K562 (cell line): ENCODE results near the gene ERMARD. TPM values are rescaled to one million over a fixed set of nuclear protein-coding genes. Genes with fewer than 3 reads are reported as not detected.
A peak's percentile ranks its signal among the peaks of the same experiment; 100 is the strongest.

Source experiments
- ATF2 ChIP-seq: sonication (generic); formaldehyde crosslinking; IDR thresholded peaks from 2 replicates; pipeline ENCODE4 v1.8.1; 2022; ENCODE audit warnings: missing genetic modification reagents
- ATF3 ChIP-seq, 2 experiments: fragments of 450-650 bp in 1 of 2; sonication (generic) in 1 of 2; formaldehyde crosslinking in 1 of 2; IDR thresholded peaks in 1 of 2; conservative IDR thresholded peaks in 1 of 2; 2 replicates each; pipeline versions ENCODE4 v1.6.1 to v1.8.1; 2016 to 2023; ENCODE audit warnings: mild to moderate bottlenecking in 2 of 2, moderate library complexity in 2 of 2, inconsistent platforms in 1 of 2, missing genetic modification reagents in 1 of 2
- CUX1 ChIP-seq: fragments of 200-800 bp; sonication (Bioruptor generic); IDR thresholded peaks from 2 replicates; pipeline ENCODE4 v1.6.1; 2016; ENCODE audit warnings: missing genetic modification characterization, missing compliant biosample characterization
- CXXC5 ChIP-seq: fragments of 250-450 bp; sonication (Bioruptor Pico); IDR thresholded peaks from 2 replicates; pipeline ENCODE4 v1.8.0; 2022; ENCODE audit warnings: inconsistent platforms, mild to moderate bottlenecking, moderate library complexity
- GTF2E2 ChIP-seq: fragments of 200-800 bp; sonication (Bioruptor generic); IDR thresholded peaks from 2 replicates; pipeline ENCODE4 v1.6.1; 2016; ENCODE audit warnings: missing genetic modification characterization, missing compliant biosample characterization
- HDAC8 ChIP-seq: fragments of 450-650 bp; IDR thresholded peaks from 2 replicates; pipeline ENCODE4 v1.6.1; 2016; ENCODE audit warnings: mild to moderate bottlenecking, missing genetic modification characterization, moderate library complexity, missing compliant biosample characterization
- MLX ChIP-seq, 2 experiments: fragments of 450-650 bp in 1 of 2; sonication (generic) in 1 of 2; formaldehyde crosslinking; conservative IDR thresholded peaks; 2 replicates each; pipeline versions ENCODE4 v1.4.0 to v1.8.1; 2020 to 2022; ENCODE audit warnings: mild to moderate bottlenecking in 1 of 2, missing genetic modification reagents in 1 of 2
- NFXL1 ChIP-seq: fragments of 450-650 bp; formaldehyde crosslinking; IDR thresholded peaks from 2 replicates; pipeline ENCODE4 v1.4.0; 2021; ENCODE audit warnings: mild to moderate bottlenecking
- NONO ChIP-seq, 2 experiments: fragments of 200-400 bp in 1 of 2; fragments of 450-650 bp in 1 of 2; formaldehyde crosslinking in 1 of 2; IDR thresholded peaks; 2 replicates each; pipeline ENCODE4 v1.6.1; 2017; ENCODE audit warnings: low read depth in 2 of 2, mild to moderate bottlenecking in 2 of 2, moderate library complexity in 2 of 2, low read length in 1 of 2
- POLR2A ChIP-seq: fragments of 450-650 bp; conservative IDR thresholded peaks from 2 replicates; pipeline ENCODE4 v1.6.1; 2016
- POLR2G ChIP-seq: fragments of 200-400 bp; formaldehyde crosslinking; IDR thresholded peaks from 2 replicates; pipeline ENCODE4 v1.6.1; 2017; ENCODE audit warnings: low read depth, mild to moderate bottlenecking, antibody characterized with exemption, low read length, moderate library complexity
- SIN3A ChIP-seq, 2 experiments: fragments of 150-350 bp in 1 of 2; IDR thresholded peaks; 2 replicates each; pipeline ENCODE4 v1.6.1; 2011 to 2016; ENCODE audit warnings: borderline replicate concordance in 2 of 2, low read depth in 2 of 2, low read length in 2 of 2, mild to moderate bottlenecking in 2 of 2, moderate library complexity in 2 of 2; ENCODE audit not compliant: control insufficient read depth in 1 of 2
- TAF7 ChIP-seq: fragments of 450-650 bp; IDR thresholded peaks from 2 replicates; pipeline ENCODE4 v1.6.1; 2016; ENCODE audit warnings: missing genetic modification characterization, missing compliant biosample characterization
- TCF7L2 ChIP-seq: fragments of 150-350 bp; IDR thresholded peaks from 2 replicates; pipeline ENCODE4 v1.6.1; 2016; ENCODE audit warnings: low read depth, mild to moderate bottlenecking, low read length, moderate library complexity
- XRCC5 ChIP-seq: fragments of 200-400 bp; formaldehyde crosslinking; IDR thresholded peaks from 2 replicates; pipeline ENCODE4 v1.6.1; 2017; ENCODE audit warnings: low read depth, mild to moderate bottlenecking, low read length
- YBX1 ChIP-seq: fragments of 450-650 bp; IDR thresholded peaks from 2 replicates; pipeline ENCODE4 v1.7.1; 2016; ENCODE audit warnings: mild to moderate bottlenecking
- ZNF146 ChIP-seq: IDR thresholded peaks from one replicate; pipeline ENCODE4 v1.6.1; 2018; ENCODE audit warnings: missing compliant biosample characterization; ENCODE audit not compliant: unreplicated experiment
- polyA plus RNA-seq, 8 experiments: library from polyadenylated mRNA; depleted of rRNA in 4 of 8; stranded (reverse) in 5 of 8; unstranded in 3 of 8; fragments of >200 nt; fragmentation: Nextera tagmentation in 2 of 8; fragmentation: Illumina TruSeq in 1 of 8; extraction: Ambion mirVana in 2 of 8; extraction: Trizol in 1 of 8; gene quantifications; 2 replicates each; pipeline versions ENCODE4 v1.2.1 to v1.2.3, GENCODE V29; 2011 to 2014; ENCODE audit warnings: inconsistent platforms in 1 of 8, missing spikeins in 1 of 8
- total RNA-seq, 7 experiments: library from RNA; depleted of rRNA in 6 of 7; stranded (reverse); fragments of >200 nt in 6 of 7; fragmentation: Illumina TruSeq in 2 of 7; extraction: Trizol in 2 of 7; gene quantifications; 2 replicates each; pipeline versions ENCODE4 v1.2.1 to v1.2.3, GENCODE V29; 2011 to 2021; ENCODE audit warnings: low replicate concordance in 1 of 7

ERMARD gene
- total and polyA plus RNA-seq, 9 of the 15 experiments (the other 6 are each of a cell fraction or from before 2014, with no cell fraction given): 14.5 to 68.6 (median 27.7) TPM

- TF ChIP-seq XRCC5 (no peak), POLR2A (peak; percentile 72; the same call in 1 of the 2 replicates), ATF2 (CRISPR knock-in tag) (peak; percentile 77), TAF7 (no peak), NONO (IDR thresholded peaks at IDR 0.05; ENCODE audit: low read depth in 2 of 2, low read length in 1 of 2) (peak in 1 of 2 experiments; percentile 69; a peak in 2 of 4 replicates), NFXL1 (CRISPR knock-in tag) (no peak), ZNF146 (CRISPR knock-in tag) (no peak), GTF2E2 (tag) (no peak), MLX (CRISPR knock-in tag; conservative IDR thresholded peaks at IDR 0.05) (0 out of 4 replicates have a peak, but pooled peaks of 1 of the 2 experiments have one; percentile 49), SIN3A (IDR thresholded peaks at IDR 0.05; ENCODE audit: borderline replicate concordance in 2 of 2, control insufficient read depth in 1 of 2, low read depth in 2 of 2, low read length in 2 of 2) (no peak), CXXC5 (CRISPR knock-in tag) (no peak), HDAC8 (tag) (peak; percentile 74; the same call in 1 of the 2 replicates), TCF7L2 (no peak), POLR2G (peak; percentile 91), CUX1 (CRISPR knock-in tag) (0 out of 2 replicates have a peak, but pooled peaks have one; percentile 28), ATF3 (IDR thresholded peaks at IDR 0.05) (no peak), ATF3 (CRISPR knock-in tag; conservative IDR thresholded peaks at IDR 0.05) (peak; percentile 57; the same call in 1 of the 2 replicates), YBX1 (no peak)
Observed at GRCh38 chr6:169724494-169725124, 26.8 kb upstream of the ERMARD start, which contains the start of gene PHF10 (continued).
